ENCODE results near the gene OLIG1. TPM values are rescaled to one million over a fixed set of nuclear protein-coding genes. Genes with fewer than 3 reads are reported as not detected.

The OLIG1 gene
- total and polyA plus RNA-seq, 10 of the 15 experiments (the other 5 are each of a cell fraction or from before 2014, with no cell fraction given): not detected

- no peak overlapping the region for H3K27ac ChIP-seq (ENCODE audit: control insufficient read depth, insufficient read depth)
- POLR2A ChIA-PET: no interaction called here
- in situ Hi-C loops (cut with MboI) (no loop called here), intact Hi-C loops (cut with micrococcal nuclease; ENCODE audit: unreplicated experiment) (no loop called here)
- RAD21 ChIA-PET (ENCODE audit: unreplicated experiment): no interaction called here
- H3K4me3 ChIP-seq: no peak overlapping the region
- no peaks in the 10 kb centered on the region for H3K4me1 ChIP-seq (ENCODE audit: control insufficient read depth, insufficient read depth, low read length)
- CTCF ChIA-PET: no interaction called here
- no peak for ATAC-seq
- no peaks in the 10 kb centered on the region for H3K36me3 ChIP-seq (ENCODE audit: control insufficient read depth in 2 of 2, insufficient read depth in 2 of 2, low read length in 1 of 2)
- SMC1A ChIA-PET (ENCODE audit: uncharacterized antibody, unreplicated experiment): interaction anchor here (1.5 kb wide), 1 partner anchor 10 kb away, joined by 3 read pairs; no protein-coding TSS in a partner anchor
- no peak for DNase-seq (ENCODE audit: low read depth, low spot score)
- no peak overlapping the region for H3K4me2 ChIP-seq (ENCODE audit: control insufficient read depth, insufficient read depth)
- FAIRE-seq: no peak
- no TSS peak for BruUV-seq (replicated peaks)
- no peak for TF ChIP-seq ETV6 (conservative IDR thresholded peaks at IDR 0.05 in 1 of 2, IDR thresholded peaks at IDR 0.05 in 1 of 2; ENCODE audit: borderline replicate concordance in 1 of 2, low read depth in 1 of 2)
- no peak for TF ChIP-seq CBX3 (IDR thresholded peaks at IDR 0.05; ENCODE audit: borderline replicate concordance, low read depth)
- no peak for TF ChIP-seq SUPT20H (IDR thresholded peaks at IDR 0.05; ENCODE audit: borderline replicate concordance, control insufficient read depth, low read depth, low read length)
- TF ChIP-seq JUND (IDR thresholded peaks at IDR 0.05; ENCODE audit: low read depth, low read length): no peak
- no peak for TF ChIP-seq HDGF (IDR thresholded peaks at IDR 0.05)
- no peak for TF ChIP-seq RBBP5 (conservative IDR thresholded peaks at IDR 0.05)
- no peak for TF ChIP-seq ZNF687 (IDR thresholded peaks at IDR 0.05)
- no peak for TF ChIP-seq NFYB (IDR thresholded peaks at IDR 0.05; ENCODE audit: insufficient read depth, low read depth, low read length)
- no peak for TF ChIP-seq TBL1XR1 (IDR thresholded peaks at IDR 0.05; ENCODE audit: low read depth, low read length)
- no peak for TF ChIP-seq SMC3 (IDR thresholded peaks at IDR 0.05; ENCODE audit: borderline replicate concordance, low read length)
- TF ChIP-seq NFYA (IDR thresholded peaks at IDR 0.05; ENCODE audit: borderline replicate concordance, low read depth, low read length): no peak
- no peak for TF ChIP-seq CBX5 (IDR thresholded peaks at IDR 0.05; ENCODE audit: low read depth)
- no peak for TF ChIP-seq EGR1 (IDR thresholded peaks at IDR 0.05; ENCODE audit: borderline replicate concordance in 1 of 2, low read depth in 2 of 2, low read length in 2 of 2)
- TF ChIP-seq BRCA1 (IDR thresholded peaks at IDR 0.05; ENCODE audit: low read depth, low read length): no peak
- TF ChIP-seq PBX3 (IDR thresholded peaks at IDR 0.05; ENCODE audit: insufficient replicate concordance, low read depth, low read length): no peak
- TF ChIP-seq E2F4 (IDR thresholded peaks at IDR 0.05; ENCODE audit: low read depth, low read length): no peak
- H3K9ac ChIP-seq (ENCODE audit: control insufficient read depth, insufficient read depth, low read length): no peak overlapping the region
- WGBS (ENCODE audit: insufficient coverage, insufficient replicate concordance, low lambda C conversion rate, missing lambda C conversion rate): 14% methylated on average over 2 of the region's 2 CpGs
- H3K79me2 ChIP-seq (ENCODE audit: control insufficient read depth, insufficient read depth, low read length): no peaks in the 10 kb centered on the region
- H3K9me3 ChIP-seq (replicated peaks; ENCODE audit: control insufficient read depth, insufficient read depth, low read length): no peaks in the 10 kb centered on the region
- H3K27me3 ChIP-seq (replicated peaks in 1 of 2; ENCODE audit: control insufficient read depth in 2 of 2, insufficient read depth in 2 of 2, low read length in 1 of 2): peaks cover 9 to 10% of the 10 kb centered on the region in 2 experiments
- no peak overlapping the region for H2AFZ ChIP-seq (ENCODE audit: control insufficient read depth, low read depth, low read length)
- no peaks in the 10 kb centered on the region for H4K20me1 ChIP-seq (ENCODE audit: control insufficient read depth, insufficient read depth)
Measured at GRCh38 chr21:33105088-33105487, 35.1 kb downstream of the OLIG1 start.
